BLaER1 (cell line): ENCODE measurements around the gene PSMD6.

Source experiments
- H3K27ac ChIP-seq: shearing (Covaris generic); formaldehyde crosslinking; 2 replicates; pipeline ENCODE4 v1.8.1; 2022
- H3K27me3 ChIP-seq: shearing (Covaris generic); formaldehyde crosslinking; 2 replicates; pipeline ENCODE4 v1.8.1; 2022
- H3K36me3 ChIP-seq: shearing (Covaris generic); formaldehyde crosslinking; 2 replicates; pipeline ENCODE4 v1.8.1; 2022
- H3K4me1 ChIP-seq: shearing (Covaris generic); formaldehyde crosslinking; 2 replicates; pipeline ENCODE4 v1.8.1; 2022
- H3K4me2 ChIP-seq: shearing (Covaris generic); formaldehyde crosslinking; 2 replicates; pipeline ENCODE4 v1.8.1; 2022
- H3K4me3 ChIP-seq: shearing (Covaris generic); formaldehyde crosslinking; 2 replicates; pipeline ENCODE4 v1.8.1; 2022
- H3K9ac ChIP-seq: shearing (Covaris generic); formaldehyde crosslinking; 2 replicates; pipeline ENCODE4 v1.8.1; 2022
- H3K9me3 ChIP-seq: shearing (Covaris generic); formaldehyde crosslinking; 2 replicates; pipeline ENCODE4 v1.8.1; 2022
- H4K20me1 ChIP-seq: shearing (Covaris generic); formaldehyde crosslinking; 2 replicates; pipeline ENCODE4 v1.8.1; 2022
- Cebpa-rat ChIP-seq: shearing (Covaris generic); IDR thresholded peaks from 2 replicates; pipeline ENCODE4 v1.8.1; 2022

PSMD6 gene

GRCh38 chr3:64058566-64058965 is 35.3 kb upstream of the PSMD6 start:
- H3K27ac ChIP-seq, result no peak overlapping the region
- no peaks in the 10 kb centered on the region for H4K20me1 ChIP-seq
- H3K9ac ChIP-seq, result no peak overlapping the region

DNA sequence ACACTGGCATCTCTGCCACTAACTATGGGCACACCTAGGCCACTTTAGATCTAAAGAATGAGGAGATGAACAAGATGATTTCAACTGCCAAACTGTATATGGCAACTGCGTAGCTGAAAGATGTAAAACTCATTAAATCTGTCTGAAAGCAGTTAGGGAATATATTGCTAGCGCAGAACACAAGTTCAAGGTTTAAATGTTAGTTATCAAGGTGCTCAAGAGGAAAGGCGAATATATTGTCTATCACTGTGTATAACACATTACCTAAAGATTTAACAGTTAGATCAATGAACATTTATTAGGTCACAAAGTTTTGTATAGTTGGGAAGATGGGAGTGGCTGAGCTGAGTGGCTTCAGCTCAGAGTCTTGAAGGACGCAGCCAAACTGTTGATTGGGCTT is 33.9 kb upstream of the PSMD6 start:
- H3K27ac ChIP-seq, result no peak overlapping the region
- no peak overlapping the region for H3K4me3 ChIP-seq
- H3K36me3 ChIP-seq, result no peaks in the 10 kb centered on the region
- no peaks in the 10 kb centered on the region for H3K4me1 ChIP-seq
- no peak for TF ChIP-seq Cebpa-rat
- no peak overlapping the region for H3K4me2 ChIP-seq
- no peaks in the 10 kb centered on the region for H3K27me3 ChIP-seq
- no peaks in the 10 kb centered on the region for H4K20me1 ChIP-seq
- H3K9me3 ChIP-seq, result no peaks in the 10 kb centered on the region
- no peak overlapping the region for H3K9ac ChIP-seq

More at GRCh38 chr3:64058566-64058965, 35.3 kb upstream of the PSMD6 start:
- Histone ChIP-seq H3K36me3 (no peaks in the 10 kb centered on the region), H3K4me3 (no peak overlapping the region), H3K4me1 (no peaks in the 10 kb centered on the region), H3K27me3 (no peaks in the 10 kb centered on the region), H3K4me2 (no peak overlapping the region), H3K9me3 (no peaks in the 10 kb centered on the region)
- no peak for TF ChIP-seq Cebpa-rat

GRCh38 chr3:64056606-64057180 is 33.4 kb upstream of the PSMD6 start:
- Histone ChIP-seq H4K20me1 (no peaks in the 10 kb centered on the region), H3K9ac (no peak overlapping the region), H3K4me2 (no peak overlapping the region), H3K27me3 (no peaks in the 10 kb centered on the region), H3K36me3 (no peaks in the 10 kb centered on the region), H3K9me3 (no peaks in the 10 kb centered on the region), H3K4me1 (no peaks in the 10 kb centered on the region), H3K4me3 (no peak overlapping the region), H3K27ac (no peak overlapping the region)
- no peak for TF ChIP-seq Cebpa-rat

- TF ChIP-seq Cebpa-rat, result no peak
These were observed 31.8 kb upstream of the PSMD6 start for GRCh38 chr3:64055076-64055475.

DNA sequence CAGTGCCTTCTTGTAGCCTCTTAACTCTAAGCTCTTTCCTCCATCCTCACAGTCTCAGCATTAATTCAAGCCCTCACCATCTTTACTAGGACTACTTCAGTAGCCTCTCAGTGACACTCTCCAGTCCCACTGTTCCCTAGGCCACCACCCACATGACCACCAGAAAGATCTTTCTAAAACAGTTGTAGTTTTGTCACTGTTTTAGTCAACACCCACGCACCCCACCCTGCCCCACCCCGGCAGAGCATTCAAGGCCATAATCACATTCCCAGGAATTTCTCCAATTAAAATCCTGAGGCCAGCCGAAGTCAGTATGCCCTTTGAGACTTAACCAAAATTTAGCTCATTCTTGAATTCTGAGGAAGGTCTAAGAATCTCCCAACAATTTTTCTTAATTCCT is 31.2 kb upstream of the PSMD6 start:
- H3K4me3 ChIP-seq, result no peak overlapping the region
- H3K36me3 ChIP-seq, result no peaks in the 10 kb centered on the region
- H4K20me1 ChIP-seq, result no peaks in the 10 kb centered on the region
- no peaks in the 10 kb centered on the region for H3K27me3 ChIP-seq
- H3K9ac ChIP-seq, result no peak overlapping the region
- no peak overlapping the region for H3K27ac ChIP-seq
- no peaks in the 10 kb centered on the region for H3K9me3 ChIP-seq
- no peaks in the 10 kb centered on the region for H3K4me1 ChIP-seq
- no peak overlapping the region for H3K4me2 ChIP-seq
- no peak for TF ChIP-seq Cebpa-rat

More at GRCh38 chr3:64055076-64055475, 31.8 kb upstream of the PSMD6 start:
- Histone ChIP-seq H3K4me3 (no peak overlapping the region), H3K9me3 (no peaks in the 10 kb centered on the region), H3K27ac (no peak overlapping the region), H4K20me1 (no peaks in the 10 kb centered on the region), H3K9ac (no peak overlapping the region), H3K4me1 (no peaks in the 10 kb centered on the region), H3K36me3 (no peaks in the 10 kb centered on the region), H3K27me3 (no peaks in the 10 kb centered on the region), H3K4me2 (no peak overlapping the region)

- Histone ChIP-seq H3K36me3 (no peaks in the 10 kb centered on the region), H3K9ac (no peak overlapping the region), H3K27ac (no peak overlapping the region), H3K4me3 (no peak overlapping the region), H3K9me3 (no peaks in the 10 kb centered on the region), H3K27me3 (no peaks in the 10 kb centered on the region), H3K4me1 (no peaks in the 10 kb centered on the region), H4K20me1 (no peaks in the 10 kb centered on the region), H3K4me2 (no peak overlapping the region)
- TF ChIP-seq Cebpa-rat, result no peak
These were observed 30.3 kb upstream of the PSMD6 start for GRCh38 chr3:64053581-64053980.

DNA sequence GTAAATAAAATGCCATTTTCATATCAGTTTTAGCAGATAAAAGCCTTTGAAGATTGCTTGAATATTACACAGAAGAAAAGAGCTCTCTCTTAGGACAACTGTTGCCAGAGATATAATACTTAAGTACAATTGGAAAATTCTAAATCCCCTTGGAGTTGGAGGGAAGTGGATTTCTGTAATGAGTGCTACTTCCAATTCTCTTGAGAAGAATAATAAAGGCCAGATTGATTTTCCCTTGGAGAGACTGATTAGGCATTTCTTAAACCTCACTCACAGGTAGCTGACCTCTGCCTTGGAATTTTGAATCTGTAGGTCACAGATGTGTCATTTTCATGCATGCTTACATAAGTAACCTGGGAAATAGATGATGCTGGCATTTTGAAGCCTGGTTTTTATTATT is 29.8 kb upstream of the PSMD6 start:
- Histone ChIP-seq H3K9me3 (no peaks in the 10 kb centered on the region), H3K36me3 (no peaks in the 10 kb centered on the region), H3K4me2 (no peak overlapping the region), H3K27me3 (no peaks in the 10 kb centered on the region), H3K4me1 (no peaks in the 10 kb centered on the region), H4K20me1 (no peaks in the 10 kb centered on the region), H3K4me3 (no peak overlapping the region), H3K9ac (no peak overlapping the region), H3K27ac (no peak overlapping the region)
- TF ChIP-seq Cebpa-rat, result no peak

- Histone ChIP-seq H3K36me3 (no peaks in the 10 kb centered on the region), H3K4me1 (no peaks in the 10 kb centered on the region), H3K27me3 (no peaks in the 10 kb centered on the region), H3K27ac (no peak overlapping the region), H3K4me3 (no peak overlapping the region), H4K20me1 (no peaks in the 10 kb centered on the region), H3K9ac (no peak overlapping the region), H3K9me3 (no peaks in the 10 kb centered on the region), H3K4me2 (no peak overlapping the region)
- TF ChIP-seq Cebpa-rat, result no peak
These were observed 26.5 kb upstream of the PSMD6 start for GRCh38 chr3:64049832-64050231.

- Histone ChIP-seq H3K27ac (no peak overlapping the region), H3K27me3 (no peaks in the 10 kb centered on the region), H3K4me3 (no peak overlapping the region), H3K9me3 (no peaks in the 10 kb centered on the region), H3K4me1 (no peaks in the 10 kb centered on the region), H3K36me3 (no peaks in the 10 kb centered on the region), H3K4me2 (no peak overlapping the region), H4K20me1 (no peaks in the 10 kb centered on the region), H3K9ac (no peak overlapping the region)
- TF ChIP-seq Cebpa-rat, result no peak
These were observed 25.8 kb upstream of the PSMD6 start for GRCh38 chr3:64049136-64049535.

DNA sequence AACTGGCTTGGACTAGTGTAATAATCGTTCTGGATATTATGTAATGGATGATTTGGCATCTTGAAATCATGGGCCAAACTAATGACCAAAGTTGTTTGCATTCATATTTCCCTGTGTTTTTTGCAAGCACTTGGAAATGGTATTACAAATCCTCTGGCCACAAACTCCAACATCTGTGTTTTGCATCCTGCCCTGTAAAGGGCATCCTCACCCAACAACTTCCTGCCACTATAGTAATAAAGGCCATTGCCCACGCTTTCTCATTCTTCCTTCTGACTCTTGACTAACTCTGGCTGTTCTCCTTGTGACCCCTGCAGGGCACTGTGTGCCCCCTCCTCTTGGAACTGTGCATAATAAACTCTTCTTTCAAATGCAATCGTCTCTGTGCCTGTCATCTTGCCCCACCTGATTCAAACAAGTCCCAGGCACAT is 25.4 kb upstream of the PSMD6 start:
- Histone ChIP-seq H3K27ac (no peak overlapping the region), H3K36me3 (no peaks in the 10 kb centered on the region), H3K9me3 (no peaks in the 10 kb centered on the region), H3K4me3 (no peak overlapping the region), H3K27me3 (no peaks in the 10 kb centered on the region), H3K4me1 (no peaks in the 10 kb centered on the region), H3K4me2 (no peak overlapping the region), H3K9ac (no peak overlapping the region), H4K20me1 (no peaks in the 10 kb centered on the region)
- TF ChIP-seq Cebpa-rat, result no peak

- TF ChIP-seq Cebpa-rat, result no peak
- no peak overlapping the region for H3K4me2 ChIP-seq
- H3K27ac ChIP-seq, result no peak overlapping the region
- H3K36me3 ChIP-seq, result no peaks in the 10 kb centered on the region
- H3K4me1 ChIP-seq, result no peaks in the 10 kb centered on the region
- H3K4me3 ChIP-seq, result no peak overlapping the region
- H3K9ac ChIP-seq, result no peak overlapping the region
- no peaks in the 10 kb centered on the region for H3K27me3 ChIP-seq
- no peaks in the 10 kb centered on the region for H3K9me3 ChIP-seq
- H4K20me1 ChIP-seq, result no peaks in the 10 kb centered on the region
These were observed 24.5 kb upstream of the PSMD6 start for GRCh38 chr3:64047787-64048186.
